HepG2 (cell line): ENCODE measurements around the gene RBM25. TPM values are rescaled to one million over a fixed set of nuclear protein-coding genes. Genes with fewer than 3 reads are reported as not detected.

Source experiments
- EP300 ChIP-seq, 3 experiments: sonication (generic) in 1 of 3; formaldehyde crosslinking in 1 of 3; IDR thresholded peaks; 2 replicates each; pipeline versions ENCODE4 v1.5.1 to v1.6.1; 2011 to 2020; ENCODE audit warnings: low read depth in 2 of 3, low read length in 2 of 3, borderline replicate concordance in 1 of 3, improper control_type of control experiment in 1 of 3, mild to moderate bottlenecking in 1 of 3, missing genetic modification reagents in 1 of 3, moderate library complexity in 1 of 3
- GATAD2A ChIP-seq: IDR thresholded peaks from 2 replicates; pipeline ENCODE4 v1.6.1; 2016
- HDAC1 ChIP-seq: sonication (generic); formaldehyde crosslinking; IDR thresholded peaks from 2 replicates; pipeline ENCODE4 v1.5.1; 2020; ENCODE audit warnings: mild to moderate bottlenecking, missing genetic modification reagents
- HIVEP1 ChIP-seq: sonication (generic); formaldehyde crosslinking; IDR thresholded peaks from 2 replicates; pipeline ENCODE4 v1.4.0; 2020; ENCODE audit warnings: mild to moderate bottlenecking, missing genetic modification reagents
- JDP2 ChIP-seq: sonication (generic); formaldehyde crosslinking; IDR thresholded peaks from 2 replicates; pipeline ENCODE4 v1.8.1; 2022; ENCODE audit warnings: missing genetic modification reagents, borderline replicate concordance
- MATR3 ChIP-seq: sonication (generic); formaldehyde crosslinking; IDR thresholded peaks from 2 replicates; pipeline ENCODE4 v1.4.0; 2020; ENCODE audit warnings: missing genetic modification reagents
- NFYB ChIP-seq: sonication (generic); formaldehyde crosslinking; IDR thresholded peaks from 2 replicates; pipeline ENCODE4 v1.4.0; 2020; ENCODE audit warnings: missing genetic modification reagents
- PAX8 ChIP-seq: sonication (generic); formaldehyde crosslinking; IDR thresholded peaks from 2 replicates; pipeline ENCODE4 v1.8.0; 2022; ENCODE audit warnings: mild to moderate bottlenecking, missing genetic modification reagents, borderline replicate concordance
- SCMH1 ChIP-seq: sonication (generic); formaldehyde crosslinking; IDR thresholded peaks from 2 replicates; pipeline ENCODE4 v1.9.0; 2021; ENCODE audit warnings: missing genetic modification reagents, mild to moderate bottlenecking, borderline replicate concordance
- SOX5 ChIP-seq: IDR thresholded peaks from 2 replicates; pipeline ENCODE4 v1.6.1; 2016; ENCODE audit warnings: borderline replicate concordance
- SUZ12 ChIP-seq: fragments of 150-350 bp; IDR thresholded peaks from 2 replicates; pipeline ENCODE4 v1.6.1; 2014; ENCODE audit warnings: low read depth, low read length
- TARDBP ChIP-seq: sonication (generic); formaldehyde crosslinking; IDR thresholded peaks from 2 replicates; pipeline ENCODE4 v1.8.0; 2022; ENCODE audit warnings: mild to moderate bottlenecking, missing genetic modification reagents
- TEAD2 ChIP-seq: sonication (generic); formaldehyde crosslinking; IDR thresholded peaks from 2 replicates; pipeline ENCODE4 v1.9.0; 2021; ENCODE audit warnings: missing genetic modification reagents
- ZC3H13 ChIP-seq: sonication (generic); formaldehyde crosslinking; IDR thresholded peaks from 2 replicates; pipeline ENCODE4 v1.8.1; 2023; ENCODE audit warnings: mild to moderate bottlenecking, missing genetic modification reagents, moderate library complexity
- ZKSCAN5 ChIP-seq: sonication (generic); formaldehyde crosslinking; IDR thresholded peaks from 2 replicates; pipeline ENCODE4 v1.5.1; 2020; ENCODE audit warnings: mild to moderate bottlenecking, missing genetic modification reagents
- ZNF10 ChIP-seq: sonication (generic); formaldehyde crosslinking; IDR thresholded peaks from 2 replicates; pipeline ENCODE4 v1.4.0; 2020; ENCODE audit warnings: mild to moderate bottlenecking, low read depth, missing genetic modification reagents, borderline replicate concordance
- ZNF235 ChIP-seq: sonication (generic); formaldehyde crosslinking; IDR thresholded peaks from 2 replicates; pipeline ENCODE4 v1.8.1; 2023; ENCODE audit warnings: mild to moderate bottlenecking, missing genetic modification reagents, borderline replicate concordance
- ZNF326 ChIP-seq: sonication (generic); formaldehyde crosslinking; IDR thresholded peaks from 2 replicates; pipeline ENCODE4 v1.4.0; 2020; ENCODE audit warnings: missing genetic modification reagents, borderline replicate concordance
- ZNF614 ChIP-seq: IDR thresholded peaks from 2 replicates; pipeline ENCODE4 v1.6.1; 2018; ENCODE audit warnings: missing biosample characterization, missing genetic modification reagents, inconsistent platforms, borderline replicate concordance
- ZNF615 ChIP-seq: sonication (generic); formaldehyde crosslinking; IDR thresholded peaks from 2 replicates; pipeline ENCODE4 v1.5.0; 2020; ENCODE audit warnings: mild to moderate bottlenecking, missing genetic modification reagents, borderline replicate concordance
- polyA plus RNA-seq, 8 experiments: library from polyadenylated mRNA; depleted of rRNA in 3 of 8; stranded (reverse) in 7 of 8; unstranded in 1 of 8; fragments of >200 nt; fragmentation: Illumina TruSeq in 4 of 8; extraction: Trizol in 4 of 8; gene quantifications; 2 replicates each; pipeline versions ENCODE4 v1.2.1 to v1.2.3, GENCODE V29; 2011 to 2016; ENCODE audit warnings: low read depth in 4 of 8, missing spikeins in 1 of 8, mixed read lengths in 1 of 8; ENCODE audit not compliant: insufficient read depth in 1 of 8
- total RNA-seq, 5 experiments: library from RNA; depleted of rRNA; stranded (reverse); fragments of >200 nt; fragmentation: Illumina TruSeq; extraction: Trizol; gene quantifications; 2 replicates each; pipeline ENCODE4 v1.2.3, GENCODE V29; 2016; ENCODE audit warnings: low read depth in 1 of 5
- TF ChIP-seq, protein P1 (sequence below): sonication (generic); formaldehyde crosslinking; IDR thresholded peaks from 2 replicates; pipeline ENCODE4 v1.4.0; 2020; ENCODE audit warnings: missing genetic modification reagents
- TF ChIP-seq, protein P2 (sequence below): sonication (generic); formaldehyde crosslinking; IDR thresholded peaks from 2 replicates; pipeline ENCODE4 v1.5.0; 2020; ENCODE audit warnings: mild to moderate bottlenecking, missing genetic modification reagents
- TF ChIP-seq, protein P3 (sequence below): sonication (generic); formaldehyde crosslinking; IDR thresholded peaks from 2 replicates; pipeline ENCODE4 v1.5.0; 2020; ENCODE audit warnings: mild to moderate bottlenecking, low read depth, missing genetic modification reagents, borderline replicate concordance
- TF ChIP-seq, protein P4 (sequence below): sonication (generic); formaldehyde crosslinking; IDR thresholded peaks from 2 replicates; pipeline ENCODE4 v1.5.1; 2020; ENCODE audit warnings: missing genetic modification reagents, mild to moderate bottlenecking, borderline replicate concordance

RBM25 gene
- total and polyA plus RNA-seq, 2 of the 13 experiments (the other 11 are each of a cell fraction or from before 2014, with no cell fraction given), result 34.1 to 65.9 TPM

DNA sequence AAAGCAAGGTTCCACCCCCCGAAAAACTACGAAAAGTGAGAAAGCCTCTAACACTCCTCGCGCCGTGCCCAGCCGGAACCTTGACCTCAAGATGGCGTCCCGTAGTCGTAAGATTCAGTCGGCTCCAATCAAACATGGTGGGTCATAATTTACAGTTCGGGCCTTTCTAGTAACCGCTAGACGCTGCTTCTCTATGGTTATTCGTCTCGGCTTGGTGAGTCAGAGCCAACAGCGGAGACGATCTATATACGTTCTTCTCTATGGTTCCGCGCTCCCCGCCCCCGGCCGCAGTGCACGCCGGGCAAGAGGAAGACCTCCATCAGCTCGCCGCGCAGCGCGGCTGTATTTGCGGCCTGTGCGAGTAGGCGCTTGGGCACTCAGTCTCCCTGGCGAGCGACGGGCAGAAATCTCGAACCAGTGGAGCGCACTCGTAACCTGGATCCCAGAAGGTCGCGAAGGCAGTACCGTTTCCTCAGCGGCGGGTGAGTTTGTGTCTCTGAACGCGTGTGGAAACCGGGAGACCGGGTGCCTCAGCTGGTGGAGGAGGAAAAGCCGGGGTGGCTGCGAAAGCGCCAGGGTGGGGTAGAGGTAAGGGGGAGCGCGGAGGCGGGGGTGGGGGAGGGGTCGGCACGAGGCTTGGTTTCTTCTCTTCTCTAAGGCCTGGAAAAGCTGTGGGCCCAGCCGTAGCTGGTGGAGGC is at the start of gene RBM25 (continued):
- TF ChIP-seq, protein P1, sequence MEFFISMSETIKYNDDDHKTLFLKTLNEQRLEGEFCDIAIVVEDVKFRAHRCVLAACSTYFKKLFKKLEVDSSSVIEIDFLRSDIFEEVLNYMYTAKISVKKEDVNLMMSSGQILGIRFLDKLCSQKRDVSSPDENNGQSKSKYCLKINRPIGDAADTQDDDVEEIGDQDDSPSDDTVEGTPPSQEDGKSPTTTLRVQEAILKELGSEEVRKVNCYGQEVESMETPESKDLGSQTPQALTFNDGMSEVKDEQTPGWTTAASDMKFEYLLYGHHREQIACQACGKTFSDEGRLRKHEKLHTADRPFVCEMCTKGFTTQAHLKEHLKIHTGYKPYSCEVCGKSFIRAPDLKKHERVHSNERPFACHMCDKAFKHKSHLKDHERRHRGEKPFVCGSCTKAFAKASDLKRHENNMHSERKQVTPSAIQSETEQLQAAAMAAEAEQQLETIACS, result no peak; the same call in 1 of the 2 replicates
- TF ChIP-seq PAX8 (CRISPR knock-in tag) (0 out of 2 replicates have a peak, but pooled peaks have one; percentile 45), EP300 (IDR thresholded peaks at IDR 0.05; ENCODE audit: low read depth in 2 of 2, low read length in 2 of 2) (peak; percentile 33 to 51; a peak in 3 of 4 replicates), EP300 (CRISPR knock-in tag; IDR thresholded peaks at IDR 0.05; ENCODE audit: borderline replicate concordance) (0 out of 2 replicates have a peak, but pooled peaks have one; percentile 73), NFYB (CRISPR knock-in tag) (peak; percentile 69), SCMH1 (CRISPR knock-in tag) (no peak), ZKSCAN5 (CRISPR knock-in tag) (no peak), TEAD2 (CRISPR knock-in tag) (no peak), TARDBP (CRISPR knock-in tag) (peak; percentile 63; the same call in 1 of the 2 replicates), SOX5 (CRISPR knock-in tag) (peak; percentile 50; the same call in 1 of the 2 replicates), HIVEP1 (CRISPR knock-in tag) (no peak; the same call in 1 of the 2 replicates), ZC3H13 (CRISPR knock-in tag) (no peak), MATR3 (CRISPR knock-in tag) (no peak), GATAD2A (CRISPR knock-in tag) (peak; percentile 80), ZNF10 (CRISPR knock-in tag) (no peak), JDP2 (CRISPR knock-in tag) (no peak), ZNF615 (no peak), ZNF326 (CRISPR knock-in tag) (no peak), ZNF235 (peak; percentile 91; the same call in 1 of the 2 replicates), HDAC1 (CRISPR knock-in tag) (peak; percentile 87), SUZ12 (peak; percentile 29; the same call in 1 of the 2 replicates), ZNF614 (no peak)
- TF ChIP-seq, protein P2, sequence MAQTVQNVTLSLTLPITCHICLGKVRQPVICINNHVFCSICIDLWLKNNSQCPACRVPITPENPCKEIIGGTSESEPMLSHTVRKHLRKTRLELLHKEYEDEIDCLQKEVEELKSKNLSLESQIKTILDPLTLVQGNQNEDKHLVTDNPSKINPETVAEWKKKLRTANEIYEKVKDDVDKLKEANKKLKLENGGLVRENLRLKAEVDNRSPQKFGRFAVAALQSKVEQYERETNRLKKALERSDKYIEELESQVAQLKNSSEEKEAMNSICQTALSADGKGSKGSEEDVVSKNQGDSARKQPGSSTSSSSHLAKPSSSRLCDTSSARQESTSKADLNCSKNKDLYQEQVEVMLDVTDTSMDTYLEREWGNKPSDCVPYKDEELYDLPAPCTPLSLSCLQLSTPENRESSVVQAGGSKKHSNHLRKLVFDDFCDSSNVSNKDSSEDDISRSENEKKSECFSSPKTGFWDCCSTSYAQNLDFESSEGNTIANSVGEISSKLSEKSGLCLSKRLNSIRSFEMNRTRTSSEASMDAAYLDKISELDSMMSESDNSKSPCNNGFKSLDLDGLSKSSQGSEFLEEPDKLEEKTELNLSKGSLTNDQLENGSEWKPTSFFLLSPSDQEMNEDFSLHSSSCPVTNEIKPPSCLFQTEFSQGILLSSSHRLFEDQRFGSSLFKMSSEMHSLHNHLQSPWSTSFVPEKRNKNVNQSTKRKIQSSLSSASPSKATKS (CRISPR knock-in tag), result no peak
- TF ChIP-seq, protein P3, sequence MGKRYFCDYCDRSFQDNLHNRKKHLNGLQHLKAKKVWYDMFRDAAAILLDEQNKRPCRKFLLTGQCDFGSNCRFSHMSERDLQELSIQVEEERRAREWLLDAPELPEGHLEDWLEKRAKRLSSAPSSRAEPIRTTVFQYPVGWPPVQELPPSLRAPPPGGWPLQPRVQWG (CRISPR knock-in tag), result no peak
- TF ChIP-seq, protein P4, sequence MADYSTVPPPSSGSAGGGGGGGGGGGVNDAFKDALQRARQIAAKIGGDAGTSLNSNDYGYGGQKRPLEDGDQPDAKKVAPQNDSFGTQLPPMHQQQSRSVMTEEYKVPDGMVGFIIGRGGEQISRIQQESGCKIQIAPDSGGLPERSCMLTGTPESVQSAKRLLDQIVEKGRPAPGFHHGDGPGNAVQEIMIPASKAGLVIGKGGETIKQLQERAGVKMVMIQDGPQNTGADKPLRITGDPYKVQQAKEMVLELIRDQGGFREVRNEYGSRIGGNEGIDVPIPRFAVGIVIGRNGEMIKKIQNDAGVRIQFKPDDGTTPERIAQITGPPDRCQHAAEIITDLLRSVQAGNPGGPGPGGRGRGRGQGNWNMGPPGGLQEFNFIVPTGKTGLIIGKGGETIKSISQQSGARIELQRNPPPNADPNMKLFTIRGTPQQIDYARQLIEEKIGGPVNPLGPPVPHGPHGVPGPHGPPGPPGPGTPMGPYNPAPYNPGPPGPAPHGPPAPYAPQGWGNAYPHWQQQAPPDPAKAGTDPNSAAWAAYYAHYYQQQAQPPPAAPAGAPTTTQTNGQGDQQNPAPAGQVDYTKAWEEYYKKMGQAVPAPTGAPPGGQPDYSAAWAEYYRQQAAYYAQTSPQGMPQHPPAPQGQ (CRISPR knock-in tag), result no peak
